ENCODE measurements around the gene ID3.

DNA sequence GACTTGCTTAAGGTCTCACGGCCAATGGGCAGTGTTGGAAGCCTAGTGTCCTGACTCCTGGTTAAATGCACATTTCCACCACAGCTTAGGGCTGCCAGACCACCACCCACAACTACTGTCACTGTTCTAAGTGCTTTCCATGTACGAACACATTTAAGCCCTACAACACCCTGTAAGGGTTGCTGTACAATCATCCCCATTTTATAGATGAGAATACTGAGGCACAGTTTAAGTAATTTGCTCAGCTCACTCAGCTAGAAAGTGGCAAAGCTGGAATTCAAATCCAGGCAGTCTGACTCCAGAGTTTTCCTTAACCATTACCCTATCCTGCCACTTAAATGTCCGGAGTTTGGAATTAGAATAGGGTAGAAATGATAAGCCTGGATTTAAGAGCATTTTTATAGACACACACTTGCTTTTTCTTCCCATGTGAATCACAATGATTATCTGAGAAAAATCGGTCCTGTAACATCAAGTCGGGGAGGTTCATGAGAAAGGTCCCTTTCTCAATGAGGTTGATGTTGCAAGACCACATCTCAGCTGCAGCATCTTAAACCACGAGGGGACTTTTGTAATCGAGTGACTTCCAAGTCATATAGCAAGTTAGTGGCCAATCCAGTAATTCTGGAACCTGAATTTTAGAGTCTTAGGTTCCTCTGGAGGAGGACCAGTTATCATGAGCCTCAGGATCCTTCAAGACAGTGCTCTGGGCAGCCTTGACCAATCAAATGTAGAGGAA, 36.9 kb downstream of the ID3 start:
- TF ChIP-seq, protein P1, sequence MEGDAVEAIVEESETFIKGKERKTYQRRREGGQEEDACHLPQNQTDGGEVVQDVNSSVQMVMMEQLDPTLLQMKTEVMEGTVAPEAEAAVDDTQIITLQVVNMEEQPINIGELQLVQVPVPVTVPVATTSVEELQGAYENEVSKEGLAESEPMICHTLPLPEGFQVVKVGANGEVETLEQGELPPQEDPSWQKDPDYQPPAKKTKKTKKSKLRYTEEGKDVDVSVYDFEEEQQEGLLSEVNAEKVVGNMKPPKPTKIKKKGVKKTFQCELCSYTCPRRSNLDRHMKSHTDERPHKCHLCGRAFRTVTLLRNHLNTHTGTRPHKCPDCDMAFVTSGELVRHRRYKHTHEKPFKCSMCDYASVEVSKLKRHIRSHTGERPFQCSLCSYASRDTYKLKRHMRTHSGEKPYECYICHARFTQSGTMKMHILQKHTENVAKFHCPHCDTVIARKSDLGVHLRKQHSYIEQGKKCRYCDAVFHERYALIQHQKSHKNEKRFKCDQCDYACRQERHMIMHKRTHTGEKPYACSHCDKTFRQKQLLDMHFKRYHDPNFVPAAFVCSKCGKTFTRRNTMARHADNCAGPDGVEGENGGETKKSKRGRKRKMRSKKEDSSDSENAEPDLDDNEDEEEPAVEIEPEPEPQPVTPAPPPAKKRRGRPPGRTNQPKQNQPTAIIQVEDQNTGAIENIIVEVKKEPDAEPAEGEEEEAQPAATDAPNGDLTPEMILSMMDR (IDR thresholded peaks at IDR 0.05), result no peak
- no peak for TF ChIP-seq POLR2A (IDR thresholded peaks at IDR 0.05)
